Parathyroid adenoma (tissue), 2 donors: ENCODE results near the gene PCSK1N.

Source experiments
- H2AFZ ChIP-seq: fragments of 300-600 bp; sonication (generic); one replicate; pipeline ENCODE4 v1.7.0; 2017; ENCODE audit warnings: antibody characterized with exemption, mild to moderate bottlenecking
- H3K27ac ChIP-seq: fragments of 300-600 bp; sonication (generic); one replicate; pipeline ENCODE4 v1.7.0; 2017
- H3K27me3 ChIP-seq: fragments of 300-600 bp; sonication (generic); one replicate; pipeline ENCODE4 v1.7.0; 2017; ENCODE audit warnings: low read length; ENCODE audit not compliant: control insufficient read depth, insufficient read depth
- H3K36me3 ChIP-seq: fragments of 300-600 bp; sonication (generic); one replicate; pipeline ENCODE4 v1.7.0; 2017; ENCODE audit warnings: low read length; ENCODE audit not compliant: control insufficient read depth, insufficient read depth
- H3K4me1 ChIP-seq: fragments of 300-600 bp; sonication (generic); one replicate; pipeline ENCODE4 v1.7.0; 2017; ENCODE audit warnings: control low read depth
- H3K4me2 ChIP-seq: fragments of 300-600 bp; sonication (generic); one replicate; pipeline ENCODE4 v1.7.0; 2017; ENCODE audit warnings: low read length
- H3K4me3 ChIP-seq: fragments of 300-600 bp; sonication (generic); one replicate; pipeline ENCODE4 v1.7.0; 2017; ENCODE audit warnings: low read depth, low read length
- H3K79me2 ChIP-seq: fragments of 300-600 bp; sonication (generic); one replicate; pipeline ENCODE4 v1.7.0; 2017; ENCODE audit warnings: control low read depth
- H3K9ac ChIP-seq: fragments of 300-600 bp; sonication (generic); one replicate; pipeline ENCODE4 v1.7.0; 2017; ENCODE audit warnings: mild to moderate bottlenecking
- H3K9me3 ChIP-seq: fragments of 300-600 bp; sonication (generic); one replicate; pipeline ENCODE4 v1.7.0; 2017; ENCODE audit warnings: low read length; ENCODE audit not compliant: control insufficient read depth
- CTCF ChIP-seq: fragments of 300-600 bp; sonication (generic); IDR thresholded peaks from one replicate; pipeline ENCODE4 v1.7.0; 2017; ENCODE audit warnings: antibody characterized with exemption, mild to moderate bottlenecking
- donor health status: primary hyperparathyroidism.

Gene PCSK1N

GRCh38 chrX:48786825-48787504 lies 48.4 kb downstream of the PCSK1N start:
- Histone ChIP-seq H3K4me1 (no peaks in the 10 kb centered on the region), H3K9me3 (no peaks in the 10 kb centered on the region)
- no peak for TF ChIP-seq CTCF

DNA sequence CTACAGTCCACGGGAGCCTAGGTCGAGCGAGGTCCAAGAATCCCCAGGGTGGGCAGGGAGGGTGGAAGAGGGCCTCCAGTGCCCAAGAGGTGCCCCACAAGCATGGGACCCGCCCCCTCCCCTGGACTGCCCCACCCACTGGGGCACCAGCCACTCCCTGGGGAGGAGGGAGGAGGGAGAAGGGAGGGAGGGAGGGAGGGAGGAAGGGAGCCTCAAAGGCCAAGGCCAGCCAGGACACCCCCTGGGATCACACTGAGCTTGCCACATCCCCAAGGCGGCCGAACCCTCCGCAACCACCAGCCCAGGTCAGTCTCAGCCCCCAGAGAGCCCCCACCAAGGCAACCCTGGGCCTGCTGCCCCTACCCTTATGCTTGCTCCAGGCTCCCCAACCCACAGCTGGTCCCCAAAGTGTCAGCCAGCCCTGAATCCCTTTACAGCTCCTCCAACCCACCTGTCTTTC lies 49.0 kb downstream of the PCSK1N start, which contains the start of gene GATA1:
Gene GATA1, plus strand, starts transcription at position 250 of the 460 bp plus-strand sequence. CDS start 4,520 bp downstream, outside the sequence.
- Histone ChIP-seq H3K4me2 (no peak within 1 kb of the TSS), H3K9me3 (no peaks in the 10 kb centered on the region), H2AFZ (no peak within 1 kb of the TSS), H3K79me2 (no peaks in the 10 kb centered on the region), H3K27ac (no peak within 1 kb of the TSS), H3K4me1 (no peaks in the 10 kb centered on the region), H3K4me3 (no peak within 1 kb of the TSS), H3K36me3 (no peaks in the 10 kb centered on the region), H3K9ac (no peak within 1 kb of the TSS), H3K27me3 (no peaks in the 10 kb centered on the region)
- TF ChIP-seq CTCF = no peak

More at GRCh38 chrX:48786825-48787504, 48.4 kb downstream of the PCSK1N start:
- H3K27me3 ChIP-seq = no peaks in the 10 kb centered on the region
- H3K4me3 ChIP-seq = no peak overlapping the region
- no peaks in the 10 kb centered on the region for H3K36me3 ChIP-seq
- H2AFZ ChIP-seq = no peak overlapping the region
- no peak overlapping the region for H3K9ac ChIP-seq
- H3K27ac ChIP-seq = no peak overlapping the region
- H3K4me2 ChIP-seq = no peak overlapping the region
- no peaks in the 10 kb centered on the region for H3K79me2 ChIP-seq

- TF ChIP-seq CTCF = no peak
- no peaks in the 10 kb centered on the region for H3K27me3 ChIP-seq
- H3K36me3 ChIP-seq = no peaks in the 10 kb centered on the region
- H3K79me2 ChIP-seq = no peaks in the 10 kb centered on the region
- no peak overlapping the region for H3K9ac ChIP-seq
- no peak overlapping the region for H3K4me2 ChIP-seq
- no peaks in the 10 kb centered on the region for H3K9me3 ChIP-seq
- H2AFZ ChIP-seq = no peak overlapping the region
- no peak overlapping the region for H3K4me3 ChIP-seq
- H3K27ac ChIP-seq = no peak overlapping the region
- no peaks in the 10 kb centered on the region for H3K4me1 ChIP-seq
Observed at GRCh38 chrX:48785540-48786214, 49.7 kb downstream of the PCSK1N start.

DNA sequence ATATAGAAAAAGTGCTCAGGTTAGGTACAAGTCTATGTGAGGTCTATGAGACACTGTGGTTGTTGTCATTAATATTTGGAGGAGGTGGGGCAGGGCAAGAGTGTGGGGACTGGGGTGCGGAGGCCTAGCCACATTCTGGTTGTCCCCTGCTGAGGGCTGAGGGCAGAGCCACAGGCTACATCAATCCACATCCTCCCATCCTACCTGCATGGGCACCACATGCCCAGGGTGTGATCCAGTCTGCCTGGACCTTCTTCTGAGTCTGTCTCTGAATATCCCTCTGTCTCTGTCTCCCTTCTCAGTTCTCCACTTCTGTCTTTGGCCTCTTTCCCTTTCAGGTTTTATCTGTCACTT lies 50.2 kb downstream of the PCSK1N start:
- H3K4me3 ChIP-seq = no peak overlapping the region
- no peak overlapping the region for H2AFZ ChIP-seq
- TF ChIP-seq CTCF = no peak
- H3K36me3 ChIP-seq = no peaks in the 10 kb centered on the region
- no peaks in the 10 kb centered on the region for H3K9me3 ChIP-seq
- H3K9ac ChIP-seq = no peak overlapping the region
- H3K4me2 ChIP-seq = no peak overlapping the region
- no peak overlapping the region for H3K27ac ChIP-seq
- no peaks in the 10 kb centered on the region for H3K79me2 ChIP-seq
- no peaks in the 10 kb centered on the region for H3K27me3 ChIP-seq
- no peaks in the 10 kb centered on the region for H3K4me1 ChIP-seq
